Stimulated activated CD8-positive, alpha-beta memory T cell treated with anti-CD3 and anti-CD28 coated beads, Interleukin-12 subunit alpha, Interleukin-12 subunit beta, amount 100 ng/mL, for 1 hour (primary cell): Measurements from ENCODE around the gene IFT81.
"Not testable (repeated sequence)": the region's sequence is repeated elsewhere in the genome, so short reads cannot be mapped to it uniquely, and the experiment has no call there.

Experiments
- DNase-seq: peaks from one replicate; pipeline ENCODE4 v3.0.0-alpha.2; 2020; ENCODE audit warnings: low read depth

IFT81 gene

GRCh38 chr12:110108309-110109036, 15.7 kb upstream of the IFT81 start:
- no peak for DNase-seq

DNA sequence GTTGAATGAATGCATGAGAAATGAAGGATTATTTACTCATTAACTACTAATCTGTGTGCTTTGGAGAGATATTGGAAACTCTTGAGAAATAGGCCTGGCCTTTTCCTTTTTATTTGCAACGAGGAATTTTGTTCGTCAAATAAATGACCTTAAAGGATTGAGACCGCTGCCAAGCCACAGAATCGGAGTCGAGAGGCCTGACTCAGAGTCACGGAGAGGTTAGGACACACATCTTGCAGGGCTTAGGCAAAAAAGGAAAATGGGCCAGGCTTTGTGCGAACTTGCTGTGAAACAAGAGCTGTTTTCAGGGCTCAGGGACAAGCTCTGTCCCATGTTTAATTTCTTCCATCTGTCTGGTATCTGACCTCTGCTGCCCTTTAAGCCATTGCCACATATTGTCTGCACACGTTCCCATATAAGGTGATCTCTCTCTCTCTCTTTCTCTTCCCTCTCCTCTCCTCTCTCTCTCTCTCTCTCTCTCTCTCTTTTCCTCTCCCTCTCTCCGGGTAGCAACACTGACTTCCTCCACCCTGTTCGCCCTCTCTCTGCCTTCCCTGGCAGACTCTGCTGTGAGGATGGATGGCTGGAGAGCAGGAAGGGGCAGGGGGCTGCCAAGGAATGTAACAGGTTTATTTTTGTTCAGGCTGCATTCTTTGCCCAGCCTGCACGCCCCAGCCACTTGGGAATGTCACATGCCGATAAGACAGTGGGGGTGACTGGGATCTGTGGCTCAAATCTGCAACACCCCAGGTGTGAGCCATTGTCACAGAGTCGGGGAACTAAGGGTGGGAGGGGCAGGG, 14.9 kb upstream of the IFT81 start:
- no peak for DNase-seq

DNA sequence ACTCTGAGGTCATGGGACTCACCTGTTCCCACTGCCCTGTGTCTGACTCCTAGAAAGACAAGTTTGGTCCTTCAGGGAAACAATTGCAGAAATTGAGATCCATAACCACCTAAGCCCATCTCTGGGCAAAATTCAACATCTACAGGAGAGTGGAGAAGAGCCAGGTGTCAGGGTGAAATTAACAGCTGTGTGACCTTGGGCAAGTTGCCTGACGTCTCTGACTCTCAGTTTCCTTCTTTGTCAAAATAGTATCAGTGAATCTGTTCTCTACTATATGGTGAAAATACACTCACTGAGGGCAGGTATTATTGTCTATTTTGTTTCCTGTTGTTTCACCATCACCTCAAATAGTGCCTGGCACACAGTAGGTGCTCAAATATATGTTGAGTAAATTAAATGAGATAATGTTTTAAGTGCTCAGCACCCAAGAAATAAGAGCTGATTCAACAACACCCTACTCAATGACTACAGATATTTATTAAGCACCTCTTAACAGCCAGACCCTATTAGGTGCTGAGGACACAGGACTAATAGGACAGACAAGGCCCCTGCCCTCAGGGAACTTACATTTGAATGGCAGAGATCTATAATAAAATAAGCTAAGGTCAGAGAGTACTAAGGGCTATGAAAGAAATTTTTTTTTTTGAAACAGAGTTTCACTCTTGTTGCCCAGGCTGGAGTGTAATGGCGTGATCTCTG, 14.2 kb upstream of the IFT81 start:
- no peak for DNase-seq

DNA sequence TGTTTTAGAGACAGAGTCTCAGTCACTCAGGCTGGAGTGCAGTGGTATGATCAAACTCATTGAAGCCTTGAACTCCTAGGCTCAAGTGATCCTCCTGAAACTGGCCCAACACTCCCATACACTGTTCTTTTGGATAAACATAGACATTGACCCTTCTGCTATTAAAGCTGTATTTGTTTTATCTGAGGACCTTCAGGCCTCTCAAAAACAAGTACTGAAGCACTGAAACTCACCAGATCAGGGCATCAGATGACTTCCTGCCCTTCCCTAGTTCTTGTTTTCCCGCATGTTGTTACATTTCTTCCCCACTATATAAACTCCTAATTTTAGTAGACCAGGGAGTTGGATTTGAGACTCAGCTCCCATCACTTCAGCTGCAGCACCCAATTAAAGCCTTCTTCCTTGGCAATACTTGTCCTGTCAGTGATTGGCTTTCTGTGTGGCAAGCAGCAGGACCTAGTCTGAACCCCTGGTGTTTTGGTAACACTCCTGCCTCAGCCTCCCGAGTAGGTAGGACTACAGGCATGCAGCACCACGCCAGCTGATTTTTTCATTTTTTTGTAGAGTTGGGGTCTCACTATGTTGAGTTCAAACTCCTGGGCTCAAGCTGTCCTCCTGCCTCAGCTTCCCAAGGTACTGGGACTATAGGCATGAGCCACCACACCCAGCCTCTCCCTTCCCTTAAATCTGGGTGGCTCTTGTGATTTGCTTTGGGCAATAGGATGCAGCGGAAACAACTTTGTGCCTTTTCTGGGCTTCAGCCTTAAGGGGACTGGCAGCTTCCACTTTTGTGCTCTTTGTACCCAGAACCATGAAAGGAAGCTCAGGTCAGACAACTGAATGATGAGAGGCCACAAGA, 12.5 kb upstream of the IFT81 start:
- no peak for DNase-seq

GRCh38 chr12:110112335-110112660, 11.9 kb upstream of the IFT81 start:
- DNase-seq: no peak

GRCh38 chr12:110114528-110114937, 9.6 kb upstream of the IFT81 start:
- no peak for DNase-seq

DNA sequence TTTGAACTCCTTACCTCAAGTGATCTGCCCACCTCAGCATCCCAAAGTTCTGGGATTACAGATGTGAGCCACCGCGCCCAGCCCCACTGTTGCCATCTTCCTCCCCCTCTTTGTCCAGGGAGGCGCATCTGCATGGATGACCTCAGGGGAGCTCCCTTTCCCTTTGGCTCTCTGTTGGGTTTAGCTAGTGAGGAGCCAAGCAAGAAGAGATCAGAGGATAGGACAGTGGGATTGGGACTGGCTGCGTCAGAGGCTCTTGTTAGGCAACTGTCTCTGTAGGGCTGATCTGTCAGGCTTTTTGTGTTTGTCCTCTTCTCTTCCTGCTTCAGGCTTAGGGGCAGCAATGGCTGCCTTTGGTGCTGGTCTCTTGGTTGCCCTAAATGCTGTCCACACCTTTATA, 8.5 kb upstream of the IFT81 start:
- DNase-seq: no peak

DNA sequence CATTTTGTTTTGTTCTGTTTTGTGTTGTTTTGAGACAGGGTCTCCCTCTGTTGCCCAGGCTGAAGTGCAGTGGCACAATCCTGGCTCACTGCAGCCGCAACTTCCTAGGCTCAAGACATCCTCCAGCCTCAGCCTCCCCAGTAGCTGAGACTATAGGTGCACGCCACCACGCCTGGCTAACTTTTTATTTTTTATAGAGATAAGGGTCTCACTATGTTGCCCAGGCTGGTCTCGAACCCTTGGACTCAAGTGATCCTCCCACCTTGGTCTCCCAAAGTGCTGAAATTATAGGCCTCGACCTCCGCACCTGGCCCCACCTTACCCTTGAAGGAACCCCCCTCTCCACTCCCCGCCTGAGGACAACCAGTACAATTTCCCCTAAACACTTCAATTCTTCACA, 7.5 kb upstream of the IFT81 start:
- DNase-seq: no peak

GRCh38 chr12:110117210-110117609, 6.9 kb upstream of the IFT81 start:
- not testable (repeated sequence) for DNase-seq

DNA sequence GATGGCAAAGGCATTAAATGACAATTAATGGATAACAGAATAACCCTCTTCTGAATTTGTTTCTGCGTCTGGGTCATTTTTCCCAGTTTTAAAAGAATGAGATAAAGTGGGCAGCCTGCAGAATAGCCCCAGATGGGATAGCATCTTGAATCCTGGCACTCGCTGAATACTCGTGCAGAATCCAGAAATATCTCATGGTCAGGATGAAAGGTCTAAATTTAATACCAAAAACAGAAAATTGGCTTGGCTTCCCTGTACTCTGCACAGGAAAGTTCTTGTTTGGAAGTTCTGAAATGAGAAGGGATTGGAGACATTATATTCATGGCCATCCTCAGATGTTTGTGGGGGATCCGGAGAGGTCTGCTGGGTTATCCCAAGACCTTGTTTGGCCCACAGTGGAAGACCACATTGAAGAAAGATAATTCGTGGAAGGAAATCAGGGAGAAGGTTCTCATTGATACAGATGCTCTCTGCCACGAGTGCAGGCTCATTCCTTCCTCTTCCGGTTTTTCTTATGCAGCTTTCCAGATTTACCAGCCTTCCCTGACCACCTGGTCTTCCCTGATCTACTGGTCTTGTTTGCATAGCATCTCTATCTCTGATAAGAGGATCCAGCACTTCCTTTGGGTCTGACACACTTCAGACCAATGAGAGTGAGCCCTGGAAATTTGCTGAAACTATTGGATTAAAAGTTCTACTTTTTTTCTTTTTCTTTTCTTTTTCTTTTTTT, 6.0 kb upstream of the IFT81 start:
- no peak for DNase-seq

DNA sequence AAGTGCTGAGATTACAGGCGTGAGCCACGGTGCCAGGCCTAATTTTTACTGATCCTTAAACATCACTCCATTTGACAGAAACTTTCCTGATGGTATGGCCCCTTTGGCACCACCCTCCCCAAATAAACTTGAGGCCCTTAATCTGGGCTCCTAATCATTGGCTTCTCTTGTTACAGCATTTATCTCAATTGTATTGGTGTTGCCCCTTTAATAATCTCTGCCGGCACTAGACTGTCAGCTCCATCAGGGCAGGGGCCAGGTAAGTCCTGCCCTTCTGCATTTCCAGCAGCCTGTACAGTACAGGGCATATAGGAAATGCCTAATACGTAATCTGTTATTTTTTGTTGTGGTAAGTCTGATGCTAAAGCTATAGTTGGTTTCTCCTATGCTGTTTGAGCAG, 1.2 kb upstream of the IFT81 start:
- no peak for DNase-seq

- DNase-seq: no peak
Measured at GRCh38 chr12:110123919-110124268, 263 bp upstream of the IFT81 start.

DNA sequence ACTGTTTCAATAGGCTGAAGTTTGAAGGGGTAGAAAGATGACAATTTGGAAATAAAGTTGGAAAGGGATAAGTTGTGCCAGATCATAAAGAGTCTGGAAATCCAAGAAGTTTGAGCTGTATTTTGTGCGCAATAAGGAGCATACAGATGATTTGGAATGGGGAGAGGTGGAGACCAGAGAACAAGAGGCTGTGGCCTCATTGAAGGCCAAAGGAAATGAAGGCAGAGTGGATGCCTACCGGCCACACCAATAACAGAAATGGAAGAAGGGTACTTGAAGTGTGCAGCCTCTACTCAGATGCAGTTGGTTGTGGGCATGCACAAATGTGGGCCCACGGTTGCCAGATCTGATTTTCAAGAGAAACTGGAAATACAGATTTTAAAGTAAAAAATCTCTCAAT, 2.4 kb downstream of the IFT81 start:
- DNase-seq: no peak

- no peak for DNase-seq
Measured at GRCh38 chr12:110134691-110135411, 10.7 kb downstream of the IFT81 start.

DNA sequence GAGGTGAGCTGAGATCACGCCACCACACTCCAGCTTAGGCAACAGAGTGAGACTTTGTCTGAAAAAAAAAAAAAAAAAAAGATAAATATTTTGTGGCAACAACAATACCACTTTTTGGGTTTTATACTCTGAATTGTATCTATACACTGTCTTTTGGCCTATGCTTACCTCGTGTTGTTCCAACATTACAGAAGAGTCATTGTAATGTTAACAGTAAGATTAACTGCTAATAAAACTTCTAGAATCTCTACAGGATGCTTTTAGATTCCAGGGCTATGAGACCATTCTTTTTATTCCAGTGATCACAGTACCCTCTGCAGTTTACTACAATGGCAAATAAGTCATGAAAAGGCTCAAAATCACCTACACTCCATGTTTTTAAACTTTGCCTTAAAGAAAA, 11.6 kb downstream of the IFT81 start:
- DNase-seq: no peak

GRCh38 chr12:110137786-110138185, 13.6 kb downstream of the IFT81 start:
- no peak for DNase-seq

GRCh38 chr12:110141389-110141788, 17.2 kb downstream of the IFT81 start:
- DNase-seq: no peak

DNA sequence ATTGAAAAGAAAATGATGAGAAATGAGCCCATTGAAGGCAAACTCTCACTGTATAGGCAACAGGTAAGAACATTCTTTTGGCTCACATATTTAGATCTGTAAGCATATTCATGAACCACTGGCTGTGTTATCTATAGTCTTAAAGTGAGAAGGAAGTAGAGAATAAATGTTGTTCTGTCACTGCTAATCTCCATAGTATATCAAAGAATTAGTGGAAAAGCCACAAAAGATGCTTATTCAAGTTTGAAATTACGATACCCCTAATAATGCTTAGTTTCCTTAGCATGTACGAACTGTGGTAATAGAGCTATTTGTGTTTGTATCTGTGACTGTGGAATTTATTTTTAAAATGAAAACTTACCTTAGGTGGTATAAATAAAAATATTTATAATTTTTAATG, 22.8 kb downstream of the IFT81 start:
- DNase-seq: no peak

- DNase-seq: no peak
Measured at GRCh38 chr12:110149086-110149660, 25.0 kb downstream of the IFT81 start.

DNA sequence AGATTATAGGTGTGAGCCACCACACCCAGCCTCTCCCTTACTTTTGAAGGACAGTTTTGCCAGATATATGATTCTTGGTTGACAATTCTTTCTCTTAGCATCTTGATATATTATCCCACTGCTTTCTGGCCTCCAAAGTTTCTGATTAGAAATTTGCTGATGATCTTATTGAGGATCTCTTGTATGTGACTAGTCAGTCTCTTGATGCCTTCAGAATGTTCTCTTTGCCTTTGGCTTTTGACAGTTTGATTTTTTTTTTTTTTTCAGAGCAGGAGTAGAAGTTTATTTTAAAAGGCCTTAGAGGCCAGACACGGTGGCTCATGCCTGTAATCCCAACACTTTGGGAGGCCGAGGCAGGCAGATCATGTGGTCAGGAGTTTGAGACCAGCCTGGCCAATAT, 32.6 kb downstream of the IFT81 start:
- DNase-seq: no peak

DNA sequence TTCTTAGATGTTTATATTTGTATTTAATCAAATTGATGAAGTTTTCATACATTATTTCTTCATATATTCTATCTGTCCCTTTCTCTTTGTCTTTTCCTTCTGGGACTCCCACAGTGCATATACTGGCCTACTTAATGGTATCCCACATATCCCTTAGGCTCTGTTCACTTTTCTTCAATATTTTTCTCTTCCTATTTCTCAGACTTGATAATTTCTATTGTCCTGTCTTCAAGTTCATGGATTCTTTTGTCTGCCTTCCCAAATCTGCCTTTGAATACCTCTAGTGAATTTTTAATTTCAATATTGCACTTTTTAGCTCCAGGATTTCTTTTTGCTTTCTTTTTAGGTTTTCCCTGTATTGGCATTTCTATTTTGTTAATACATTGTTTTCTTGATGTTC, 33.4 kb downstream of the IFT81 start:
- no peak for DNase-seq
